Measurements from ENCODE around the gene PTRH2. TPM values are rescaled to one million over a fixed set of nuclear protein-coding genes. Genes with fewer than 3 reads are reported as not detected.

PTRH2 gene
- total RNA-seq, 1 donor from 2014 or later = 34.0 TPM

GRCh38 chr17:59752922-59753321 is 45.7 kb upstream of the PTRH2 start:
- Histone ChIP-seq H3K4me3 (ENCODE audit: low read depth, low read length) (no peak overlapping the region), H3K36me3 (ENCODE audit: control insufficient read depth, insufficient read depth, low read length) (no peaks in the 10 kb centered on the region), H3K27me3 (ENCODE audit: control insufficient read depth, insufficient read depth, low read length) (no peaks in the 10 kb centered on the region)
- TF ChIP-seq, protein P1, sequence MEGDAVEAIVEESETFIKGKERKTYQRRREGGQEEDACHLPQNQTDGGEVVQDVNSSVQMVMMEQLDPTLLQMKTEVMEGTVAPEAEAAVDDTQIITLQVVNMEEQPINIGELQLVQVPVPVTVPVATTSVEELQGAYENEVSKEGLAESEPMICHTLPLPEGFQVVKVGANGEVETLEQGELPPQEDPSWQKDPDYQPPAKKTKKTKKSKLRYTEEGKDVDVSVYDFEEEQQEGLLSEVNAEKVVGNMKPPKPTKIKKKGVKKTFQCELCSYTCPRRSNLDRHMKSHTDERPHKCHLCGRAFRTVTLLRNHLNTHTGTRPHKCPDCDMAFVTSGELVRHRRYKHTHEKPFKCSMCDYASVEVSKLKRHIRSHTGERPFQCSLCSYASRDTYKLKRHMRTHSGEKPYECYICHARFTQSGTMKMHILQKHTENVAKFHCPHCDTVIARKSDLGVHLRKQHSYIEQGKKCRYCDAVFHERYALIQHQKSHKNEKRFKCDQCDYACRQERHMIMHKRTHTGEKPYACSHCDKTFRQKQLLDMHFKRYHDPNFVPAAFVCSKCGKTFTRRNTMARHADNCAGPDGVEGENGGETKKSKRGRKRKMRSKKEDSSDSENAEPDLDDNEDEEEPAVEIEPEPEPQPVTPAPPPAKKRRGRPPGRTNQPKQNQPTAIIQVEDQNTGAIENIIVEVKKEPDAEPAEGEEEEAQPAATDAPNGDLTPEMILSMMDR (IDR thresholded peaks at IDR 0.05; ENCODE audit: insufficient read depth, low read length, severe bottlenecking) = no peak
- FAIRE-seq (no peak), DNase-seq (ENCODE audit: low read depth) (no peak)

- DNase-seq (ENCODE audit: low read depth) (no peak), FAIRE-seq (no peak)
- Histone ChIP-seq H3K4me3 (ENCODE audit: low read depth, low read length) (no peak overlapping the region), H3K36me3 (ENCODE audit: control insufficient read depth, insufficient read depth, low read length) (no peaks in the 10 kb centered on the region), H3K27me3 (ENCODE audit: control insufficient read depth, insufficient read depth, low read length) (no peaks in the 10 kb centered on the region)
- TF ChIP-seq, protein P1 (IDR thresholded peaks at IDR 0.05; ENCODE audit: insufficient read depth, low read length, severe bottlenecking) = no peak
Measured at GRCh38 chr17:59752446-59752845, 45.2 kb upstream of the PTRH2 start.

- FAIRE-seq (no peak), DNase-seq (ENCODE audit: low read depth) (no peak)
- Histone ChIP-seq H3K4me3 (ENCODE audit: low read depth, low read length) (no peak overlapping the region), H3K27me3 (ENCODE audit: control insufficient read depth, insufficient read depth, low read length) (no peaks in the 10 kb centered on the region), H3K36me3 (ENCODE audit: control insufficient read depth, insufficient read depth, low read length) (no peaks in the 10 kb centered on the region)
- TF ChIP-seq, protein P1 (IDR thresholded peaks at IDR 0.05; ENCODE audit: insufficient read depth, low read length, severe bottlenecking) = no peak
Measured at GRCh38 chr17:59751955-59752413, 44.8 kb upstream of the PTRH2 start.

- Histone ChIP-seq H3K36me3 (ENCODE audit: control insufficient read depth, insufficient read depth, low read length) (no peaks in the 10 kb centered on the region), H3K4me3 (ENCODE audit: low read depth, low read length) (no peak overlapping the region), H3K27me3 (ENCODE audit: control insufficient read depth, insufficient read depth, low read length) (no peaks in the 10 kb centered on the region)
- TF ChIP-seq, protein P1 (IDR thresholded peaks at IDR 0.05; ENCODE audit: insufficient read depth, low read length, severe bottlenecking) = no peak
- no peak for DNase-seq (ENCODE audit: low read depth)
- FAIRE-seq = no peak
Measured at GRCh38 chr17:59748591-59748990, 41.4 kb upstream of the PTRH2 start.

GRCh38 chr17:59746849-59747445 is 39.7 kb upstream of the PTRH2 start:
- H3K27me3 ChIP-seq (ENCODE audit: control insufficient read depth, insufficient read depth, low read length) = no peaks in the 10 kb centered on the region
- FAIRE-seq = no peak
- TF ChIP-seq, protein P1 (IDR thresholded peaks at IDR 0.05; ENCODE audit: insufficient read depth, low read length, severe bottlenecking) = peak; percentile 25
- no peak overlapping the region for H3K4me3 ChIP-seq (ENCODE audit: low read depth, low read length)
- peaks cover 3% of the 10 kb centered on the region for H3K36me3 ChIP-seq (ENCODE audit: control insufficient read depth, insufficient read depth, low read length)
- no peak for DNase-seq (ENCODE audit: low read depth)

GRCh38 chr17:59745040-59745439 is 37.8 kb upstream of the PTRH2 start:
- H3K27me3 ChIP-seq (ENCODE audit: control insufficient read depth, insufficient read depth, low read length) = no peaks in the 10 kb centered on the region
- FAIRE-seq (no peak), DNase-seq (ENCODE audit: low read depth) (no peak)
- TF ChIP-seq, protein P1 (IDR thresholded peaks at IDR 0.05; ENCODE audit: insufficient read depth, low read length, severe bottlenecking) = no peak
- H3K4me3 ChIP-seq (ENCODE audit: low read depth, low read length) = no peak overlapping the region
- H3K36me3 ChIP-seq (ENCODE audit: control insufficient read depth, insufficient read depth, low read length) = peaks cover 3% of the 10 kb centered on the region
